GM21381 (cell line): ENCODE measurements around the gene SULT1A2.
"Not testable (repeated sequence)": the region's sequence is repeated elsewhere in the genome, so short reads cannot be mapped to it uniquely, and the experiment has no call there.

Experiments used
- ATAC-seq: cut with Tn5 transposase; IDR thresholded peaks from one replicate; pipeline ENCODE4 v1.9.1; 2021; ENCODE audit warnings: mild to moderate bottlenecking, moderate library complexity; ENCODE audit not compliant: unreplicated experiment

Gene SULT1A2

DNA sequence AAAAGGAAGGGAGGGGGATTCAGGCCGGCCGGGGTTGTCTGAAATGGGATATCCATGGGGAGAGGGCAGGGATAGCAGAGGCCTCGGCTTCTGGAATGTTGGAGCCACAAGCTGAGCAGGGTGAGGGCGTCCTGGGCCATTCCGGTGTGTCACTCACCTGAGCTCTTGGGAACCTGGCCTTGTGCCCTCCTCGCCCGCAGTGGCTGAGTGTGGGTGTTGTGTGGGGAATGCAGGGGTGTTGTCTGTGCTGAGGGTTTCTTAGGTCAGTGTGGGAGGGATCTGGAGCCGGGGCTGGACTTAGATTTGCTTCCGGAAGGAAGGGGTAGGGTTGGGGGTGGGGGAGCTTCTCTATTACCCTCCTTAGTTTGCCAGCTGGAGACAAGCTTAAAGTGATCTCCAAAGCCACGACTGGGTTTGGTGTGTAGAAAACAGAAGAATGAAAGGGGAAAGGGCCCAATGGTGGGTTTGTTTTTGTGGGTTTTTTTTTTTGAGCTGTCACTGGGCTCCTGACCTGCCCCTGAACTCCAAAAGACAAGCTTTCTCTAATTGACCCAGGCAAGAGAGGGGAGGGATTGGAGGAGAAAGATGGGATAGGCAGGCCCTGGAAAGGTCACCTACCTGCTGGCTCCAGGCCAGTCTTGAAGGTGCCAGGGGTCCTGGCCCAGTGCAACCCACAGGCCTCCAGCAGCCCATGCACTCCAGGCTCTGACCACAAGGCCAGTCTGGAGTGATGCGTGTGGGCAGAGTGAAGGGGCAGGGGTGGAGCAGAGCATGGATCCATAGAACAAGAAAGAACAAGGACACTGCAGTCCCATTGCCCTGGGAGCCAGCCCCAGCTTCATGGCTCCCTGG is at the start of gene SULT1A2:
Gene SULT1A2, minus strand, starts transcription at position 211 of the 852 bp plus-strand sequence. CDS start 1,120 bp downstream, outside the sequence.
- no peak for ATAC-seq

DNA sequence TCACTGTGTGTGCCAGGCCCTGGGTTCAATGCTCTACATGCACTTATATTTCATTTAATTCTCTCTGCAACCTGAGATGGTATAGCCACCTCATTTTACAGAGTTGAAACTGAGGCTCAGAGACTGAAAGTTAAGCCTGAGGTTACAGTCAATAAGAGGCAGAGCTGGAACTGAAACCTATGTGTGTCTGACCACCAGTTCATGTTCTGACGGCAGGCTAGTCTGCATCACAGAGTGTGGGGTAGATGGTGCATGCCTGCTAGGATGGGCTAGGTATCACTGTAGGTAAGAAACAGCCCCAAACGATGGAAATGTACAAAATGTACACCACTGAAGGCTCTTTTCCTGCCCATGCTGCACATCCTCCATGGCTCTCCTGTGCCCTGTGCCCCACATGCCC is 43.1 kb upstream of the SULT1A2 start:
- not testable (repeated sequence) for ATAC-seq

DNA sequence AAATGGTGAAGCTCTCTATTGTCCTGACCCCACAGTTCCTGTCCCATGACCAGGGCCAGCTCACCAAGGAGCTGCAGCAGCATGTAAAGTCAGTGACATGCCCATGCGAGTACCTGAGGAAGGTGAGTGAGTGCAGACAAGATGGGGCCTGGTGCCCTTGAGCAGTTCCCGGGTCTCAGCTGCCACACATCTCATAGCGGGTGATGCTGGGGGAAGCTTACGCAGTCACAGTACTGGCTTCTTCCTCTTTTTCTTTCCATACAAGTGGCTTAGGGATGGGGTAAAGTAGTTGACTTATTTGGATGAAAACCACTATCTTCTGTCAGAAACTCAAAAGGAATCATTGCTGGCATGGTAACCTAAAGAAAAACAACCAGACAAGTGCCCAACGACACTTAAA is 41.5 kb upstream of the SULT1A2 start:
- ATAC-seq = not testable (repeated sequence)

DNA sequence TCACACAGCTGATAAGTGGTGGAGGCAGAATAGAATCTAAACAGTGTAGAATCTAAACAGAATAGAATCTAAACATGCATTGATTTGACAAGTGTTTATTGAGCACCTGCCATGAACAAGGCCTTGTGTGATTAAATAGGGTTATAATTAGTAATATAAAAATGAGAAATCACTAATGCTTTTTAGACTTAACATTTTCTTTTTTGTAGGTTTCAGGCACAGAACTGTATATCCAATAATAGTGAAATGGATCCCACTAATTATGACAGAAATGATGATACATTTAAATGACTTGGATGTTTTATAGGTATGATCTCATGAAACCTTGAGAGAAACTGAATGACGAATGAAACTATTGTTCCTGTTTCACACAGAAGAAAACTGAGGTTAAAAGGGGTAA is 40.9 kb upstream of the SULT1A2 start, which contains the start of gene NPIPB8:
Gene NPIPB8, plus strand, starts transcription at position 301 of the 400 bp plus-strand sequence. CDS start 296 bp downstream, outside the sequence.
- ATAC-seq = not testable (repeated sequence)

DNA sequence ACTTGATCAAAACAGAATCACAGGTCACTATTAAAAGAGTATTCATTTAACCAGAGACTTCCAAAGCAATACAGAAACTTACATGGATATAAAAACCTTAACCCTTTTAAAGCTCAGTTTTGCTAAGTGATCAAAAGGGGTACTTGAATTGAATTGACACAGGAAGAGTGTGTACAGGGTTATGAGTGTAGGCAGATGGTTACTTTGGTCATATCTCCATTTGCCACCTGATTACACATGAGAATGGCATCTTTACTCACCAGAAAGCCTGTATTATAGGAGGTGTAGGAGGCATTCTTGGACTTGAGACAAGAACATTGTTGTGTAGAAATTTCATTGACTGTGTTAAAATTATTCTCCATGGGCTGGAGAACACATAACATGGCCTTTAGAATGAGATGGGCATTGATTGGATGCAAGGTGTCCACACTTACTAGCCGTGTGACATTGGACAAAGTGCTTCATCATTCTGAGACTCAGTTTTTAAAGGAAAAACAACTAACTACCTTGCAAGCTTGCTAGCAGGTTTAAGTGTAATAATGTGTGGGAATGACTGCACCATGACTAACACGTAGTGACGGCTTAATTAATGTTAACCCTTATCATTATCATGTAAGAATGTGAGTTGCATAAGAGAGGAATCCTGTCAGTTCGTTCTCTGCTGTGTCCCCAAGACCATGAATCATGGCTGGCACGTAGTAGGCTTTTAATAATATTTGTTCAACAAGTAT is 39.4 kb upstream of the SULT1A2 start:
- not testable (repeated sequence) for ATAC-seq

DNA sequence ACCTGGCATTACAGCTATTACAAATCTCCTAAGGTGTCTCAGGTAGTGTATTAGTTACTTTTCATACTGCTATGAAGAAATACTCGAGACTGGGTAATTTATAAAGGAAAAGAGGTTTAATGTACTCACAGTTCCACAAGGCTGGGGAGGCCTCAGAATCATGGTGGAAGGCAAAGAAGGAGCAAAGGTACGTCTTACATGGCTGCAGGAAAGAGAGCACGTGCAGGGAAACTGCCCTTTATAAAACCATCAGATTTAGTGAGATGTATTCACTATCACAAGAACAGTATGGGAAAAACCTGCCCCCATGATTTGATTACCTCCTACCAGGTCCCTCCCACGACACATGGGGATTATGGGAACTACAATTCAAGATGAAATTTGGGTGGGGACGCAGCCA is 34.1 kb upstream of the SULT1A2 start:
- ATAC-seq = not testable (repeated sequence)

DNA sequence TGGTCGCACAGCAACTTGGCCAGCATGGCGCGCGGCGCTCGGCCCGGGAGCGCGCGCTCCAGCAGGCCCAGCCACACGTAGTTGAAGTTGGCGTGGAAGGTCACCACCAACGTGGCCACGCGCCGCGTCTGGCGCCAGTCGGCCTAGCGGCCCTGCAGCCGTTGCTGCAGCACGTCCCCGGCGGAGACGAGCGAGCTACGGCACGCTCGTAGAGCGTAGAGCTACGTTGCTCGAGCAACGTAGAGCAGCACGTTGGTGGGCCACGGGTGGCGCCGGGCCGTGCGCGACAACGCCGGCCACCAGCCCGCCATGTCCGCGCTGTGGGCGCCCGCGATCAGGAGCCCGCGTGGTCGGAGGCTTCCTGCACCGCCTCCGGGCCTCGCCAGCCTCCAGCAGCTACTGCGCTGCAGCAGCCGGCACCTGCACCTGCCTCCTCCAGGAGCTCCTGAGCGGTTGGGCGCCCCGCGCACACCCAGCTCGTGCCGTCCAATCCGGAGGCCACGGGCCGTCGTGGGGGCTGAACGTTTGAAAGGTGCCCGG is 26.4 kb upstream of the SULT1A2 start:
- no peak for ATAC-seq

DNA sequence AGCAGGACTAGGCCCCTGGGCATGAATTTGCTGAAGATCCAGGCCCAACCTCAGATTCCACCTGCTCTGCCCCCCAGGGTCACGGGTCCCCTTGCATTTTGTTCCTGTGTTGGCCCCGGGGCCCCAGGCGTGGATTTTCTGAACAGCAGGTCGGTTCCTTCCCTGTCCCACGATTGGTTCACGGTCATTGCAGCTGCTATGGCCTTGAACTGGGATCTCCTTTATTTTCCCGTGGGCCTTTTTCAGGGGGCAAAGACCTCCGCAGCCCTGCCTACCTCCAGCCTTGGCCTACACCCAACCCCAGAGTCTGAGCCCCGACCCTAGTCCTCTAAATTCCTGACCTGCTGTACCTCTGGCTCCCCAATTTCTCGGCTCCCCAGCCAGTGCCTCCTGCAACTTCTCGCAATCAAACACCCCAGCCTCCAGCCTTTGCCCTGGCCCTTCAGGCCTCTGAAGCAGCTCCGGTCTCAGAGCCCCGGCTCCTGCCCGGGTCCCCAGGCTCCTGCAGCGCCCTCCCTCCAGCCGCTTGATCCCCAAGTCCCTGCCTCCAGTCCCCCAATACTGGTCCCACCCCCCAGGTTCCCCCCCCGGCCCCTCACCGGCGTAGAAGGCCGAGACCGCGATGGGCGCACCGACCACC is 25.8 kb upstream of the SULT1A2 start:
- not testable (repeated sequence) for ATAC-seq

DNA sequence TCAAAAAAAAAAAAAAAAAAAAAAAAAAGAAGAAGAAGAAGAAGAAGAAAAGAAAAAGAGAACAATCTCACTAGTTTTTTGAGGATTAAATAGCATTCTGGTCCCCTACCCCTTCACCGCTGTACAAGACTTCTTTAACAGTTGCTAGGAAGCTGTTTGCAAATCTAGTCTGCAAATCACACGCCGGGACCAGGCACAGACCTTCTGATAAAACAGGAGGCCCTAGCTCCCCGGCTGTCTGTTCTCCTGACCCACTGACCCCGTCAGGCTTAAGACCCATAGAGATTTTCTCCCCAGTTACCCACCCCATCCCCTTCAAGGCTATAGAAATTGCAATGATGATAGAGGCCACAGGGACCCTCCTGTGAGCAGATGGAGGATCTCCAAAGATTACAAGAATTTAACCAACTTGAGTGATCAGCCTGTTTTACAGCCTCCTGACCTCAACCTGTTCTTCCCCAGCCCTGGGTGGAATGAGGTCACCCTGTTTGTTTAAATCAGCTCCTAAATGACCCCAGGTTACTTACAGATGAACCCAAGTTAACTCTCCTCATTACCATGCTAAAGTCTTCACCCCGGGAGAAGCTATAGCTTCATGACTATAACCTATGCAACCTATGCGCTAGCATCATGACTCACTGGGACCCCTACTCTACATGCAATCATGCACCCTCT is 24.8 kb upstream of the SULT1A2 start:
- no peak for ATAC-seq

DNA sequence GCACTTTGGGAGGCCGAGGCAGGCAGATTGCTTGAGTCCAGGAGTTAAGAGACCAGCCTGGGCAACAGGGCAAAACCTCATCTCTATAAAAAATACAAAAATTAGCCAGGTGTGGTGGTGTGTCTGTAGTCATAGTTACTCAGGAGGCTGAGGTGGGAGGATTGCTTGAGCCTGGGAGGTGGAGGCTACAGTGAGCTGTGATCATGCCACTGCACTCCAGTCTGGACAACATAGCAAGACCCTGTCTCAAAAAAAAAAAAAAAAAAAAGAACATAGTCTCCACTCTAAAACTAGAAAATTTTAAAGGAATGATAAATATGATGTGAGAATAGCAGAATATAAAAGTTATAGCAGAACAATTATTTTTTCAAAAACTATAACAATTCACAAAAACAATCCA is 23.5 kb upstream of the SULT1A2 start:
- not testable (repeated sequence) for ATAC-seq

DNA sequence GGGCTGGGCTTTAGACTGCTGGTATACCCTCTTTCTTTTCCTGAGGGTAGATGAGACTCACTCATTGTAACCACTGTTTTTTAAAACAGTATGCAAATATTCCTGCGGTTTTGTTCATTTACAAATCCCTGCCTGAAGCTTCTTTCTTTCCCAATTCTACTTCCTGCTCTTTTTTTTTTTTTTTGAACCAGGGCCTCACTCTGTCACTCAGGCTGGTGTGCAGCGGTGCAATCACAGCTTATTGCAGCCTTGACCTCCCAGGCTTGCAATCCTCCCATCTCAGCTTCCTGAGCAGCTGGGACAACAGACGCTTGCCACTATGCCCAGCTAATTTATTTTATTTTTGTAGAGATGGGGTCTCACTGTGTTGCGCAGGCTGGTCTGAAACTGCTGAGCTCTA is 21.0 kb upstream of the SULT1A2 start:
- ATAC-seq = no peak

DNA sequence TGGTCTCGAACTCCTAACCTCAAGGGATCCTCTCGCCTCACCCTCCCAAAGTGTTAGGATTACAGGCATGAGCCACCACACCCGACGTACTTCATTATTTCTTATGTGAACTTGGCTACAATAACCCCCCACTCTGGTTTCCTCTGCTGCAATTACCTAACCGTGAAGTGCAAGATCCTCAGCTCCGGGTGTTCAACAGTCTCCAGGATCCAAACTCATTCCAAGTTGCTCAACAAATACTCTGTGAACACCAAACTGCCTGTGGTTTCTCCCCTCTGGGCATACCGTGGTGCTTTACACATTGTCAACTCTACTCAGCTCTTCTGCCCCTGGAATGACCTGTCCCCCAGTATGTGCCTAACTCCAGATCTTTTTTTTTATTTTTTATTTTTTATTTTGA is 19.8 kb upstream of the SULT1A2 start:
- no peak for ATAC-seq

DNA sequence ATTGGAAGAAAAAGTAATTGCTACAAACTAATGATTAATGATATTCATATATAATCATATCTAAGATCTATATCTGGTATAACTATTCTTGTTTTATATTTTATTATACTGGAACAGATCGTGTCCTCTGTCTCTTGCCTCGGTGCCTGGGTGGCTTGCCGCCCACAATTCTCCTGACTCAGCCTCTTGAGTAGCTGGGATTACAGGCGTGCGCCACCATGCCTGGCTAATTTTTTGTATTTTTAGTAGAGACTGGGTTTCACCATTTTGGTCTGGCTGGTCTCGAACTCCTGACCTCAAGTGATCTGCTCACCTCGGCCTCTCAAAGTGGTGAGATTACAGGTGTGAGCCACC is 19.4 kb upstream of the SULT1A2 start:
- ATAC-seq = not testable (repeated sequence)

DNA sequence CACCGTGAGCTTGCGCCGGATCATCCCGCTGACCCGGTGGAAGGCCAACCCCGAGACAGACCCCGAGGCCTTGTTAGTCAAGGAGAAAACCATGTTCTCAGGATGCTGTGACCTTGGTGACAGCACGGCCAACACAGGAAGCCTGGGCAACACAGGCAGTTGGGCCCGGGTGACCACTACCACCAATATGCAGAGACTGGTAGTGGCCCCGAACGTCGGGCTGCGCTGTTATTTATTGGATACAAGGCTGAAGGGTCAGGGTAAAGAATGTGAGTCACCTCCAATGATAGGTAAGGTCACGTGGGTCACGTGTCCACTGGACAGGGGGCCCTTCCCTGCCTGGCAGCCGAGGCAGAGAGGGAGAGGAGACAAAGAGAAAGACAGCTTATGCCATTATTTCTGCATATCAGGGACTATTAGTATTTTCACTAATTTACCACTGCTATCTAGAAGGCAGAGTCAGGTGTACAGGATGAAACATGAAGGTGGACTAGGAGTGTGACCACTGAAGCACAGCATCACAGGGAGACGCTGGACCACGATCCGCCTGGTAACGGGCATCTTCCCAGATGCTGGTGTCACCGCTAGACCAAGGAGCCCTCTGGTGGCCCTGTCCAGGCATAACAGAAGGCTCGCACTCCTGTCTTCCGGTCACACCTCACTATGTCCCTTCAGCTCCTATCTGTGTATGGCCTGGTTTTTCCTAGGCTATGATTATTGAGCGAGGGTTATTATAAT is 18.8 kb upstream of the SULT1A2 start:
- ATAC-seq = not testable (repeated sequence)

DNA sequence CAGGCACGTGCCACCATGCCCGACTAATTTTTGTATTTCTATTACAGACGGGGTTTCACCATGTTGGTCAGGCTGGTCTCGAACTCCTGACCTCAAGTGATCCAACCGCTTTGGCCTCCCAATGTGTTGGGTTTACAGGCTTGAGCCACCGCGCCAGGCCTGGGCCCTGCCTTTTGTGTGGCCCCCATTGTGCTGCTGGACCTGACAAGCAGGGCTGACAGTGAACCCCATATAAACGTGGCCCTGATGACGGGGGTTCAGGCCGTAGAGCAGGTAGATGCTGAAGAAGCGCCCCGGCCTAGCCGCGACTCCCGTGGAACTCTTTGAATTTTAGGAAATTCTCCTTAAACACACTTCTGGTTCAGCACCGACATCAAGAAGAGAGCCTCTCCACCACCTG is 17.7 kb upstream of the SULT1A2 start:
- ATAC-seq = not testable (repeated sequence)

DNA sequence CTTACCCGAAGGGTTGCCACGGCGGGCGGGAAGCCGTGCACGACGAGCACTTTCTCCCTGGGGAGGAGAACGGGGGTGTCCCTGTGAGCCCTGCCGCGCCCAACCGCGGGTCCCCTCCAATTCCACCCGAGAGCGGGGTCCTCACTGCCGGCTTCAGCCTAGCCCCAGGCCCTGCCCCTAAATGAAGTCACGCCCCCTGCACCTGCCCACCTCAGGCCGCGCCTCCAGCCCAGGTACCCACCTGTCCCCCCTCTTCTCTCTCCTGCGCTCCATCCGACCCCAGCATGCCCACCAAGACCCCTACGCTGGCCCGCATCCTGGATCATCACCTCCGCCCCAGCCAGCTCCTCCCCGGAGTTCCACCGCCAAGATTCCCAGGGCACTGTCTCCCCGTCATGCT is 17.1 kb upstream of the SULT1A2 start:
- ATAC-seq = not testable (repeated sequence)

DNA sequence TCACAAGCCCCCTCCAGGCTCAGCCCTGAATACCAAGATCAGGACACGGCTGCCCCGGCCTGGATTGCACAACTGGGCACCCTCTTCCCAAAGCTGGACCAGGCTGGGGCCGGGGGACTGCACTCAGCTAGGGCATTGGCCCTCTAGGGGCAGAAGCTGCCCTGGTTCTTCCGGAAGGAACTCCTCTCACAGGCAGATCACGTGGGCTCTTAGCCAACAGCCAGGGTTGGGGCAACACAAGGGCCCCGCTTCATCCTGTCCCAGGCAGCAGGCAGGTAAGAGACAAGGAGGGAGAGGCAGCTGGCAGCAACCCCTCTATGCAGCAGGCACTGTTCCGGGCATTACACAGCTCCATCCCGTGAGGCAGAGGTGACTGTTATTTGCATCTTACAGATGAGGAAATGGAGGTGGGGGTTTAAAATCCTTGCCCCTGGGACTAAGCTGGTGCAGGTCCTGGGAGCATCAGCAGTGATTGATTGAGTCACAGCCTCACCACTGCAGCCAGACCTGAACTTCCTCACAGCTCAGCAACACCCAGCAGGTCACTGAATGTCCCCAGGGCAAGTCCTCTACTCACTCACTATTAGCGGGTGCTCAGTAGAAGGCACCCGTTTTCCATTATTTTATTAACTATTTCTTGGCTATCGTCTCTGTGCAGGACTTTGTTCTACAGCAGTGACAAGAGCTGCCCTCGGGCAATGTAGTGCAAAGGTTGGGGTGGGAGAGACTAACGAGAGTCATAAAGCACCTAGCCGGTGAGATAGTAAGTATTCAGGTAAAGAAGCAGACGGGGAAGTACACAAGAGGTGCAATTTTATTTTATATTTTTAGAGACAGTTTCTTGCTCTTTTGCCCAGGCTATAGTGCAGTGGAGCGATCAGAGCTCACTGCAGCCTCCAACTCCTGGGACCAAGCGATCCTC is 15.8 kb upstream of the SULT1A2 start:
- not testable (repeated sequence) for ATAC-seq

DNA sequence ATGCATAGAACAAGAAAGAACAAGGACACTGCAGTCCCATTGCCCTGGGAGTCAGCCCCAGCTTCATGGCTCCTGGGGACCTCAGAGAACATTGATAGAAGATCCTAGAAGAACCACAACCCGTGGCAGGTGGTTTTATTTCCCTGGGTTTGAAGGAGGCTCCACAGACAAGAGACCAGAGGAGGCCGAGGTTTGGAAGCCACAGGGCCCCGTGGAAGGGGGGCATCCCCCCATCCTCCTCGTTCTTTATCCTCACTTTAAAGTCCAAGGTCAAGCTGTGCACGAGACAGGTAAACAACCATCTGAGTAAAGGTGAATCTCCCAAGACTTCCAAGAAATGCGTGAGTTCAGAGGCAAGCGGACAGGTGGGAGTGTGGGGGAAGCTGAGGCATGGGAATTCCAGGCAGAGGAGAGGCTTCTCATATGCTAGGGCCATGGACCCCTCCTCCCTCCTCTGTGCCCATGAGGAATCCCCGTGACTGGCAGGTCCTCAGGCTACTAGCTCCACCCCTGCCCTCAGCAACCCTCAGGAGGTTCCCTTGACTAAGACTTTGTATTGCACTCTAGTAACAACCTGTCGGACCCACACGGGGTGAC is 13.8 kb upstream of the SULT1A2 start:
- ATAC-seq = no peak
